ENCODE results near the gene POM121L2. TPM values are rescaled to one million over a fixed set of nuclear protein-coding genes. Genes with fewer than 3 reads are reported as not detected.

The POM121L2 gene
- total and polyA plus RNA-seq, 9 of the 15 experiments (the other 6 are each of a cell fraction or from before 2014, with no cell fraction given) = 0.23 to 0.45 TPM; not detected in 7

GRCh38 chr6:27297857-27298730 is 14.0 kb downstream of the POM121L2 start (continued):
- no peak for TF ChIP-seq MLX (CRISPR knock-in tag; conservative IDR thresholded peaks at IDR 0.05)
- no peak for TF ChIP-seq ZBTB1 (CRISPR knock-in tag; IDR thresholded peaks at IDR 0.05; ENCODE audit: borderline replicate concordance, low read depth)
- TF ChIP-seq, protein P1, sequence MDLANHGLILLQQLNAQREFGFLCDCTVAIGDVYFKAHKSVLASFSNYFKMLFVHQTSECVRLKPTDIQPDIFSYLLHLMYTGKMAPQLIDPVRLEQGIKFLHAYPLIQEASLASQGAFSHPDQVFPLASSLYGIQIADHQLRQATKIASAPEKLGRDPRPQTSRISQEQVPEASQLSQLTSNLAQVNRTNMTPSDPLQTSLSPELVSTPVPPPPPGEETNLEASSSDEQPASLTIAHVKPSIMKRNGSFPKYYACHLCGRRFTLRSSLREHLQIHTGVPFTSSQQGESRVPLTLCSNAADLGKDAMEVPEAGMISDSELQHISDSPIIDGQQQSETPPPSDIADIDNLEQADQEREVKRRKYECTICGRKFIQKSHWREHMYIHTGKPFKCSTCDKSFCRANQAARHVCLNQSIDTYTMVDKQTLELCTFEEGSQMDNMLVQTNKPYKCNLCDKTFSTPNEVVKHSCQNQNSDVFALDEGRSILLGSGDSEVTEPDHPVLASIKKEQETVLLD (IDR thresholded peaks at IDR 0.05) = 0 out of 2 replicates have a peak, but pooled peaks have one; percentile 21
- TF ChIP-seq RBBP5 (IDR thresholded peaks at IDR 0.05; ENCODE audit: borderline replicate concordance, insufficient read depth, low read length, poor library complexity, severe bottlenecking) = peak; percentile 12
- TF ChIP-seq, protein P2, sequence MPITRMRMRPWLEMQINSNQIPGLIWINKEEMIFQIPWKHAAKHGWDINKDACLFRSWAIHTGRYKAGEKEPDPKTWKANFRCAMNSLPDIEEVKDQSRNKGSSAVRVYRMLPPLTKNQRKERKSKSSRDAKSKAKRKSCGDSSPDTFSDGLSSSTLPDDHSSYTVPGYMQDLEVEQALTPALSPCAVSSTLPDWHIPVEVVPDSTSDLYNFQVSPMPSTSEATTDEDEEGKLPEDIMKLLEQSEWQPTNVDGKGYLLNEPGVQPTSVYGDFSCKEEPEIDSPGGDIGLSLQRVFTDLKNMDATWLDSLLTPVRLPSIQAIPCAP (CRISPR knock-in tag; IDR thresholded peaks at IDR 0.05; ENCODE audit: borderline replicate concordance) = 0 out of 2 replicates have a peak, but pooled peaks have one; percentile 62
- no peak for TF ChIP-seq CLOCK (CRISPR knock-in tag; IDR thresholded peaks at IDR 0.05; ENCODE audit: borderline replicate concordance)
- no peak for TF ChIP-seq ERF (CRISPR knock-in tag; IDR thresholded peaks at IDR 0.05)
- no peak for TF ChIP-seq GTF2A2 (tag; IDR thresholded peaks at IDR 0.05)
- TF ChIP-seq MEF2A (IDR thresholded peaks at IDR 0.05; ENCODE audit: control insufficient read depth, low read depth, low read length) = no peak
- 0 out of 2 replicates have a peak, but pooled peaks have one; percentile 35 for TF ChIP-seq KLF13 (tag; IDR thresholded peaks at IDR 0.05; ENCODE audit: borderline replicate concordance, low read depth)
- TF ChIP-seq PATZ1 (CRISPR knock-in tag; IDR thresholded peaks at IDR 0.05; ENCODE audit: borderline replicate concordance) = no peak
